Neutrophil (primary cell): ENCODE data around the gene KIAA0825.

Experiments used
- H3K27ac ChIP-seq: fragments of 200-600 bp; sonication (generic); 2 replicates; pipeline ENCODE4 v1.5.1; 2016; ENCODE audit warnings: mild to moderate bottlenecking, moderate library complexity
- H3K27me3 ChIP-seq: fragments of 200-600 bp; sonication (generic); 2 replicates; pipeline ENCODE4 v1.6.0; 2016; ENCODE audit warnings: mild to moderate bottlenecking
- H3K36me3 ChIP-seq: fragments of 200-600 bp; sonication (generic); 2 replicates; pipeline ENCODE4 v1.5.1; 2017
- H3K4me1 ChIP-seq, 2 experiments: fragments of 200-600 bp in 1 of 2; sonication (generic) in 1 of 2; 1 replicate in 1 of 2; 2 replicates in 1 of 2; pipeline versions ENCODE4 v1.5.1 to v1.6.1; 2013 to 2016; ENCODE audit warnings: low read depth in 1 of 2, low read length in 1 of 2, mild to moderate bottlenecking in 1 of 2, moderate library complexity in 1 of 2; ENCODE audit not compliant: control insufficient read depth in 1 of 2, insufficient read depth in 1 of 2
- H3K4me3 ChIP-seq, 2 experiments: fragments of 200-600 bp in 1 of 2; sonication (generic) in 1 of 2; 1 replicate in 1 of 2; 2 replicates in 1 of 2; pipeline ENCODE4 v1.5.1; 2013 to 2016; ENCODE audit warnings: low read depth in 1 of 2, low read length in 1 of 2, mild to moderate bottlenecking in 1 of 2, moderate library complexity in 1 of 2
- H3K9me3 ChIP-seq: fragments of 200-600 bp; sonication (generic); 2 replicates; pipeline ENCODE4 v1.5.1; 2016
- TF ChIP-seq, protein P1 (sequence below): fragments of 200-600 bp; sonication (generic); IDR thresholded peaks from 2 replicates; pipeline ENCODE4 v1.5.1; 2016; ENCODE audit warnings: antibody characterized with exemption

KIAA0825 gene

GRCh38 chr5:94367900-94368299 lies 250.5 kb downstream of the KIAA0825 start:
- H3K4me1 ChIP-seq = peaks cover 13 to 14% of the 10 kb centered on the region in 2 experiments
- H3K36me3 ChIP-seq = no peaks in the 10 kb centered on the region
- no peak overlapping the region for H3K4me3 ChIP-seq
- TF ChIP-seq, protein P1, sequence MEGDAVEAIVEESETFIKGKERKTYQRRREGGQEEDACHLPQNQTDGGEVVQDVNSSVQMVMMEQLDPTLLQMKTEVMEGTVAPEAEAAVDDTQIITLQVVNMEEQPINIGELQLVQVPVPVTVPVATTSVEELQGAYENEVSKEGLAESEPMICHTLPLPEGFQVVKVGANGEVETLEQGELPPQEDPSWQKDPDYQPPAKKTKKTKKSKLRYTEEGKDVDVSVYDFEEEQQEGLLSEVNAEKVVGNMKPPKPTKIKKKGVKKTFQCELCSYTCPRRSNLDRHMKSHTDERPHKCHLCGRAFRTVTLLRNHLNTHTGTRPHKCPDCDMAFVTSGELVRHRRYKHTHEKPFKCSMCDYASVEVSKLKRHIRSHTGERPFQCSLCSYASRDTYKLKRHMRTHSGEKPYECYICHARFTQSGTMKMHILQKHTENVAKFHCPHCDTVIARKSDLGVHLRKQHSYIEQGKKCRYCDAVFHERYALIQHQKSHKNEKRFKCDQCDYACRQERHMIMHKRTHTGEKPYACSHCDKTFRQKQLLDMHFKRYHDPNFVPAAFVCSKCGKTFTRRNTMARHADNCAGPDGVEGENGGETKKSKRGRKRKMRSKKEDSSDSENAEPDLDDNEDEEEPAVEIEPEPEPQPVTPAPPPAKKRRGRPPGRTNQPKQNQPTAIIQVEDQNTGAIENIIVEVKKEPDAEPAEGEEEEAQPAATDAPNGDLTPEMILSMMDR = no peak
- H3K9me3 ChIP-seq = no peaks in the 10 kb centered on the region
- H3K27me3 ChIP-seq = no peaks in the 10 kb centered on the region
- no peak overlapping the region for H3K27ac ChIP-seq

DNA sequence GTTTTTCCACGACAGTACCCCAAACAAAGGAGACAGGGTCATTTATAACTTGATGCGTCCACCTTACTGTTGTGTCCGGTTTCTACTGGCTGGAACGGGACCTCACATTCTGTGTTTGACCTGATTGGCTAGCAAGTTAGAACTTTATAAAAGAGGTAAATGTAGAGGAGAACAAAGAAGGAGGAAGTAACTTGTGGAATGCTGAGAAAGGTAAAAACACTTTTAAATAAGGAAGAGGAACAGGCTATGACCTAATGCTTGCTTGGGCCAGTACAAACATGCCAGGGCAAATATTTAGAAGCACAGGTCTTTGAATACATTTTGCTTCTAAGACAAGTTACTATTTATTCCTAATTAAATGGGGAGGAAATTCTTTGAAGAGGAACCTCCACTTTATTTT lies 251.6 kb downstream of the KIAA0825 start:
- Histone ChIP-seq H3K9me3 (no peaks in the 10 kb centered on the region), H3K27ac (peak overlapping the region; percentile 53), H3K27me3 (no peaks in the 10 kb centered on the region), H3K4me3 (no peak overlapping the region), H3K36me3 (no peaks in the 10 kb centered on the region), H3K4me1 (peaks cover 13 to 14% of the 10 kb centered on the region in 2 experiments)
- TF ChIP-seq, protein P1 = no peak

- Histone ChIP-seq H3K27ac (no peak overlapping the region), H3K27me3 (no peaks in the 10 kb centered on the region), H3K4me3 (no peak overlapping the region), H3K4me1 (peaks cover 13 to 14% of the 10 kb centered on the region in 2 experiments), H3K9me3 (no peaks in the 10 kb centered on the region), H3K36me3 (no peaks in the 10 kb centered on the region)
- TF ChIP-seq, protein P1 = no peak
Measured at GRCh38 chr5:94362857-94363256, 255.5 kb downstream of the KIAA0825 start.

DNA sequence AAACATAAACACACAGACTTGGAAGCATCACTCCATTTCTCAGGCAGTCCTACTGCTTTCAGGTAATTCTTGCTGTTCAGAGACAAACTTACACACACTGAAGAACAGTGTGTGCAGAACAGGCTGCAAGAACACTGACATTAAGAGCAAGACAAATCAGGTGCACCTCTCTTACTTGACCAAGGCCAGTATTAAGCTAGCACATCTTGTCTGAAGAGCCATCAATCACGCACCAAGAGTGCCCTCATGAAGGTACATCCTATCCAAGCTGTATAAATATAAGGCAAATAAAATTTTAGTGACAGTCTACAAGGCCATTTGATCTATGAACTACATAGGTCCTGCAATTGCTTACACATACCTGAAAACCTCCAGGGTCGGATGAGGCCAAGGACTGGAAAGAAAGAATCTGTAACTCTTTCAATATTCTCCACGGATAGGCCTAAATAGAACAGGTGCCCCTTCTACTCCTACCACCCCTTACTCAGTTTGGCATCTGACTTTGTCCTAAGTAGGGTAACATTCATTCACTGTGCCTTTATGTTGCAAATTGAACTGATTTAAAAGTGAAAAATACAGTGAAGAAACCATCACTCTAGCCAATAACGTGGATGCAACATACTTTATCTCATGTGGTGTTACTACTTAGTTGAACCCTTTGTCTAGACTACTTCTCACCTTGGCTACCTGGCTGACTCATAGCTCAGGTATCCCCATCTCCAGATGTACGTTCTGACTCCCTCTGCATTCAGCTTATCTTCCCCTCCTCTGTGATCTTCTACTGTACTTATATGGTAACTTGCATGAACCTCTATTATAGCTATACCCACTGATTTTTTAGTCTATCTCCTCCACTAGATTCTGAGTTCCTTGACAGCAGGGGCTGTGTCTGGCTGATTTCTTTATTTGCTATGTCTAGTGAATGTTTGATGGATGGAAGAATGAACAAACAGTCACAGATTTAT lies 256.3 kb downstream of the KIAA0825 start:
- Histone ChIP-seq H3K4me3 (no peak overlapping the region), H3K27me3 (no peaks in the 10 kb centered on the region), H3K9me3 (no peaks in the 10 kb centered on the region), H3K27ac (no peak overlapping the region), H3K36me3 (no peaks in the 10 kb centered on the region), H3K4me1 (peaks cover 11 to 12% of the 10 kb centered on the region in 2 experiments)
- TF ChIP-seq, protein P1 = no peak

- Histone ChIP-seq H3K27me3 (no peaks in the 10 kb centered on the region), H3K9me3 (no peaks in the 10 kb centered on the region), H3K36me3 (no peaks in the 10 kb centered on the region), H3K4me3 (no peak overlapping the region), H3K4me1 (peaks cover 1 to 2% of the 10 kb centered on the region in 2 experiments), H3K27ac (no peak overlapping the region)
- TF ChIP-seq, protein P1 = no peak
Measured at GRCh38 chr5:94361161-94361560, 257.2 kb downstream of the KIAA0825 start.
